ENCODE data around the gene NACC2. TPM values are rescaled to one million over a fixed set of nuclear protein-coding genes. Genes with fewer than 3 reads are reported as not detected.
A peak's percentile ranks its signal among the peaks of the same experiment; 100 is the strongest.

NACC2 gene
- total RNA-seq, 2 donors from 2014 or later, result 24.5 to 55.2 TPM

DNA sequence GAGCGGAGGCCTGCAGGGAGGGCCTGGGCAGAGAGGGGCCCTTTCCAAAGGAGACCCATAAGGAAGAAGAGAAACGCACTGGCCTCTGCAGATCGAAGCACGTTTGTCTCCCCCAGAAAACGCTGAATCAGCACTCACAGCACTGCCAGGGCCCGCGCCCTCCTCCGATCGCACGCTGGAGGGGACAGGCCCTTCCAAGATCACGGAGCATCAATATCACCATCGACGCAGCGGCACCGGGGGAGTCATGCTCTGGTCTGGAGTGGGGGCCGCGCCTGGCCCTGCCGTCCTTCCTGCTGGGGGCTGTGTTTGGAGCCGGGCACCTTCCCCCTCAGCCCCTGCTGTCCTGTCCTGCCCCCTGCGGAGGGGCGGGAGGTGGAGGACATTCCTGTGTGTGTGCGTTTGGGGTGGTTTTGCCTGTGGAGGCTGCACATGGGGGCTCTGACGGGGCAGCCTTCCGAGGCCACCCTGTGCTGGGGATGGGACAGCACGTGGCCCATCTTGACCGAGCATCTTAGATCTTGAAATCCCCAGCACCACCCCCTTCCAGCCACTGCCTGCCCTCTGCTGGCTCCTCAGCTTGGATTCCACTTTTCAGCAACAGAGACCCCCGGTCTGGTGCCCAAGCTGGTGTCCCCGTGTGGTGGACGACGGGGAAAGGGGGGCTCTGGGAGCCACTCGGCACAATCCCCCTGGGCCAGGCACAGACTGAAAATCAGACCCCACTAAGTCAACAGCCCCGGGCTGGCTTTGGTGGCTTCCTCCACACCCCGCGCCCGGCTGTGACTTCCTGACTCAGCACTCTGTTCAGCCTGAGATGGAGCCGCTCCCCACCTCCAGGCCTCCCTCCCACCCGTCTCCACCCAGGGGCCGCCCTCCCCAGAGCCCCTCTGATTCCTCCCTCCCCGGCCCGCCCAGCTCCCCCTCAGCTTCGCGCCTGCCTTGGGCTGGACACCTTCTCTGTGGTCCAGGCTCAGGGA is 15.3 kb upstream of the NACC2 start:
- no peak for TF ChIP-seq POLR2A (IDR thresholded peaks at IDR 0.05)
- TF ChIP-seq, protein P1, sequence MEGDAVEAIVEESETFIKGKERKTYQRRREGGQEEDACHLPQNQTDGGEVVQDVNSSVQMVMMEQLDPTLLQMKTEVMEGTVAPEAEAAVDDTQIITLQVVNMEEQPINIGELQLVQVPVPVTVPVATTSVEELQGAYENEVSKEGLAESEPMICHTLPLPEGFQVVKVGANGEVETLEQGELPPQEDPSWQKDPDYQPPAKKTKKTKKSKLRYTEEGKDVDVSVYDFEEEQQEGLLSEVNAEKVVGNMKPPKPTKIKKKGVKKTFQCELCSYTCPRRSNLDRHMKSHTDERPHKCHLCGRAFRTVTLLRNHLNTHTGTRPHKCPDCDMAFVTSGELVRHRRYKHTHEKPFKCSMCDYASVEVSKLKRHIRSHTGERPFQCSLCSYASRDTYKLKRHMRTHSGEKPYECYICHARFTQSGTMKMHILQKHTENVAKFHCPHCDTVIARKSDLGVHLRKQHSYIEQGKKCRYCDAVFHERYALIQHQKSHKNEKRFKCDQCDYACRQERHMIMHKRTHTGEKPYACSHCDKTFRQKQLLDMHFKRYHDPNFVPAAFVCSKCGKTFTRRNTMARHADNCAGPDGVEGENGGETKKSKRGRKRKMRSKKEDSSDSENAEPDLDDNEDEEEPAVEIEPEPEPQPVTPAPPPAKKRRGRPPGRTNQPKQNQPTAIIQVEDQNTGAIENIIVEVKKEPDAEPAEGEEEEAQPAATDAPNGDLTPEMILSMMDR (IDR thresholded peaks at IDR 0.05), result peak in 2 of 4 experiments; percentile 15 to 38
- intact Hi-C loops (cut with DNase I), result loop anchor here (2.0 kb wide), 1 partner anchor 22 kb away; no protein-coding TSS in a partner anchor
- Histone ChIP-seq H3K27ac (peak overlapping the region in 1 of 2 donors; percentile 21), H3K27me3 (replicated peaks; ENCODE audit: insufficient read depth) (no peaks in the 10 kb centered on the region), H3K9me3 (no peaks in the 10 kb centered on the region), H3K4me3 (peak overlapping the region; percentile 11 to 22), H3K4me1 (replicated peaks) (peaks cover 10% of the 10 kb centered on the region), H3K36me3 (peaks cover 0 to 3% of the 10 kb centered on the region in 2 donors)
- no peak for DNase-seq (ENCODE audit: low spot score)
- WGBS, result 18% methylated on average over 42 of the region's 42 CpGs

DNA sequence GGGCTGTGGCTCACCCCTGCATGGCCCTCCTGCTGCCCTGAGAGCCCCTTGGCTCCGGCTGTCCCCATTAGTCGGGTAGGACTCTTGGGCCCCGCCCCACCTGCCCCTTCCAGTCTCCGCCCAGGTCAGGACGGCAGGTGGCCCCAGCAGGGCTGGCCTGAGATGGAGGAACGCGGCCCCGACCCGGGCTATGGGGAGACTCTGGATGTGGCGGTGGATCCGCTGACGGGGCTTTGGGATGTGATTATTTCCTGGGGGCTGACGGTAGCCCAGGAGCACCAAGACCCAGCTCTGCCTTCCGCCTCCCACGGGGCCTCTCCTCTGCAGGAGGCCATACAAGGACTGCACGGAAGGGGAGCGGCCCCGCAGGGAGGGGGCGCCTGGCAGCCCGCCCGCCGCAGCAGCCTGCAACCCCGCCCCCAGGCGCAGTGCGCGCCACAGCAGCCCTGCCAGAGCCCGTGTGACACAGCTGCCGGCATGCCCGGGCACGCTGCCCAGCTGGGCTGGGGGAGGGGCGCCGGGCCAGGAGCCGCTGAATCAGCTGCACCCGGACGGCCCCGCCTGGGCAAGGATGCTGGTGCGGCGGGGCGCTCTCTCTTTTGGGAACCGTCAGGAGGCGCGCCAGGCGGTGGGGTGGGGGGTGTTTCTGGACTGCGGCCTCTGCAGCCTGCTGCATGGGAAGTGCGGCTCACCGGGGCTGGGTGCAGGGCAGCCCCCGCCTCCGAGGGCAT is 14.4 kb upstream of the NACC2 start:
- WGBS, result 2% methylated on average over 31 of the region's 48 CpGs
- TF ChIP-seq POLR2A (IDR thresholded peaks at IDR 0.05) (no peak), POLR2AphosphoS5 (IDR thresholded peaks at IDR 0.05) (peak; percentile 81)
- TF ChIP-seq, protein P1 (IDR thresholded peaks at IDR 0.05), result peak in 2 of 4 experiments; percentile 16
- Histone ChIP-seq H3K27ac (peak overlapping the region; percentile 59 to 67), H3K27me3 (replicated peaks; ENCODE audit: insufficient read depth) (no peaks in the 10 kb centered on the region), H3K9me3 (no peaks in the 10 kb centered on the region), H3K36me3 (no peaks in the 10 kb centered on the region), H3K4me3 (peak overlapping the region; percentile 11 to 22), H3K4me1 (replicated peaks) (peaks cover 10% of the 10 kb centered on the region)
- intact Hi-C loops (cut with DNase I), result loop anchor here (2.0 kb wide), 1 partner anchor 21 kb away; no protein-coding TSS in a partner anchor
- peak; percentile 86 for DNase-seq (ENCODE audit: low spot score)

- Histone ChIP-seq H3K9me3 (no peaks in the 10 kb centered on the region), H3K4me3 (peak overlapping the region in 1 of 2 donors; percentile 22), H3K27me3 (replicated peaks; ENCODE audit: insufficient read depth) (no peaks in the 10 kb centered on the region), H3K4me1 (replicated peaks) (peaks cover 10% of the 10 kb centered on the region), H3K27ac (peak overlapping the region; percentile 59 to 67), H3K36me3 (no peaks in the 10 kb centered on the region)
- intact Hi-C loops (cut with DNase I), result no loop called here
- no peak for DNase-seq (ENCODE audit: low spot score)
- 63% methylated on average over 27 of the region's 27 CpGs for WGBS
- TF ChIP-seq, protein P1 (IDR thresholded peaks at IDR 0.05), result no peak
- no peak for TF ChIP-seq POLR2A (IDR thresholded peaks at IDR 0.05)
- no peak for TF ChIP-seq POLR2AphosphoS5 (IDR thresholded peaks at IDR 0.05)
Observed at GRCh38 chr9:136108648-136109266, 13.7 kb upstream of the NACC2 start.

GRCh38 chr9:136107953-136108647 is 13.0 kb upstream of the NACC2 start:
- Histone ChIP-seq H3K36me3 (no peaks in the 10 kb centered on the region), H3K27ac (peak overlapping the region in 1 of 2 donors; percentile 27), H3K27me3 (replicated peaks; ENCODE audit: insufficient read depth) (no peaks in the 10 kb centered on the region), H3K4me1 (replicated peaks) (peaks cover 10% of the 10 kb centered on the region), H3K4me3 (no peak overlapping the region), H3K9me3 (no peaks in the 10 kb centered on the region)
- peak; percentile 65 for DNase-seq (ENCODE audit: low spot score)
- WGBS, result 73% methylated on average over 29 of the region's 29 CpGs
- intact Hi-C loops (cut with DNase I), result no loop called here
- TF ChIP-seq POLR2AphosphoS5 (IDR thresholded peaks at IDR 0.05), result peak; percentile 46
- TF ChIP-seq, protein P1 (IDR thresholded peaks at IDR 0.05), result no peak

Data from prostate gland (tissue), 2 donors.